ENCODE data around the gene NAB2. TPM values are rescaled to one million over a fixed set of nuclear protein-coding genes. Genes with fewer than 3 reads are reported as not detected.
"Not testable (repeated sequence)": the region's sequence is repeated elsewhere in the genome, so short reads cannot be mapped to it uniquely, and the experiment has no call there.

NAB2 gene
- total RNA-seq, 1 donor from 2014 or later = 22.1 TPM

DNA sequence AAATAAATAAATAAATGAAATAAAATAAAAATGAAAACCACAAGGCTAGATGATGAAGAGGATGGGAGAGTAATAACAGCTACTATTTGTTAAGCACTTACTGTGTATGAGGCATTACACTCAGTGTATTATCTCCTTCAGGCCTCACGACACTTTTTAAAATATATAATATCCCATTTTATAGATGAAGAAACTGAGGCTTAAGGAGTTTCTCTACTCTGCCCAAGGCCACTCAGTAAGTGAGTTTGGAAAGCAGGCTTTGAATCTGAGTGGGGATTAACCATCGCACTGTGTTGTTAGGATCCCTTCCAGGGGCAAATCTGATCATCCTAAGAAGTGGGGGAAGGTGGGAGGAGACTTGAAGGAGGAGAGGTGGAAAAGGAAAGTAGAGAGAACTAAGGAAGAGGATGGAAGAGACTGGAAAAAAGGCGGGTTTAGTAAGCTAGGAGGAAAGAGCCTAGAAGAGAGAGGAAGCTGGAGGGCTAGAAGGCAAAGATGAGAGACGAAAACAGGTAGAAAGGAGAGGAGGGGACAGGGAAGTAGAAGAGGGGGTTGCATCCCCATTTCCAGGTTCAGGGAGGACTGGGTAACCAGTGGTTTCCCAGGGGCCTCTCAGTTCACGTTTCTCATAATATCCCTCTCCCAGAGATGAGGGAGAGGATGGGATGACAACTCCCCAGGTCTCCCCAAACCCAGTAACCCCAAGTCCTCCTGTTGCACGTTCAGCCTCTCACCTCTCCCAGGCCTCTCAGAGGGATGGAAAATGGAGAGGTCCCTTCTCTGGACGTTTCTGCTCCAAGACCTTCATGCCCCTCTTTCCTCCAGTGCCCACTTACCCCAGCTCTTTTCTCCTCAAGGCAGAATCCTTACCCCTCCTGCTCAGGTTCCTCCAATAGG lies 20.5 kb downstream of the NAB2 start:
- no peak for DNase-seq (ENCODE audit: low spot score)

DNA sequence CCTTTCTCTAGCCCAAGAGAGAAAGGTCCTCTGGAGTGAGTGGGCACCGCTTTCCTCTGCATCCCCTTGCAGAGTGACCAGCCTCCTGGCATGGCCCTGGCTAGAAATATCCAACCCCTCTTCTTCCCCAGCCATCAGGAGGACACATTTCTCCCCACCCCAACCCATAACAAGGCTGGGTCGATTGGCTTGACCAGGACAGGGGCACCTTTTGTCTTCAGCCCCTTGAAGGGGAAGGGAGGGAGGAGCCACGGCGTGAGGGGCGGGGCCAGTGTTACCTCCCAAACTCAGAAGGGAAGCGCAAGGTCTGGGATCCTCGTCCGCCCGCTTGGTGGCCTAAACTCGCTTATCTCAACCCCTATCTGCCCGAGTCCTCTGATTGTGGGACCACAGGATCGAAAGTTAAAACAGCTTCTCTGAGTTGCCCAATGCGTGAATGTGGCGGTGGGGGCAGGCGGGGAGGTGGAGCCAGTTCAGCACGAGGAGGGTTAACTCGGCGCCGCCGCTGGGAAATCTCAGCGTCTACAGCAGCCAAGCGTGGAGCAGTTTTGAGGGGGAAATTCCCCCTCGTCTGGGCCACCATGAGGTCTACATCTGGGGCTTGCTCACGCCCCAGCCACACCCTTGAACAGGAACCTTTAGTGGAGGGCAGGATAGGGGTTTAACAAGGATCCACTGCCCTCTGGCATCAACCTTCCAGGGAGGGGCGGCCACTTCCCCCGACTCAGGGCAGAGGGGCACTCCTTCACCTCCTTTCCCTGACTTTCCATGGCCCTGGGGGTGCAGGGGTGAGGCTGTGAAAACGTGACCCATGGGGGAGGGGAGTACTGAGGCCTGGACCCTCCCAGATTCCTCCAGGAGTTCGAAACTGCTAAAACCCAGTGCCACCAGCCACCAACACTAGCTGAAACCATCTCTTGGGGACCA lies 21.5 kb downstream of the NAB2 start:
- DNase-seq (ENCODE audit: low spot score) = no peak

DNA sequence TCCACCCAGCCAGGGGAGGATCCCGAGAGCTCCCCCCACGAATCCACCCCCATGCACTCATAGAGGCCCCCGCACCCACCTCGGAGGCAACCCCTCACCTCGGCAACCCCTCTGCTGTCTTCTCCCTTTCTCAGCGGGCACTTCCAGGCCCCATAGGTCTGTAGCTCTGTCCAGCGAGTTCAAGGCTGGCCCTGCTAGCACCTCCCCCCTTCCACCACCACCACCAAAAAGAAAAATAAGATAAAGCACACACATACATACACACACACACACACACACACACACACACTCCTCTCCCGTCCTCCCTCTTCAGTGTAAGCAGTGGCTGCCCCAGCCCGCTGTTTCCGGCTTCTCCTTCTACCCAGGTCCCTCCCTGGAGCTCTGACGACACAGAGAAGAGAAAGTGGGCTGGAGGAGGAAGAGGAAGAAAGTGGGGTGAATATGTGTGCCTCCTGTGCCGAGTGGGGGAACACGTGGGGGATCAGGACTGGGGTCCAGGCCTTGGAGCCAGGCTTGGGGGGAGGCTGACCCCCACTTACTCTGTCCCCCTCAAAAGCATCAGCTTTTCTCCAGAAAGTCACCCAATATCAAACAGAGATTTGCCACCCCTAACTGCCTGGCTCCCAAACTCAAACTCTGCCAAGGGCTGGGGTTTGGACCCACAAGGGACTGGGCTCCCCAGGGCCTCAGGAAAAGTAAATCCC lies 22.3 kb downstream of the NAB2 start, which contains the start of gene STAT6:
TSS of gene STAT6 (minus strand) at position 332 of the 704 bp plus-strand sequence. CDS start 3,084 bp downstream, outside the sequence.
- no peak for DNase-seq (ENCODE audit: low spot score)

DNA sequence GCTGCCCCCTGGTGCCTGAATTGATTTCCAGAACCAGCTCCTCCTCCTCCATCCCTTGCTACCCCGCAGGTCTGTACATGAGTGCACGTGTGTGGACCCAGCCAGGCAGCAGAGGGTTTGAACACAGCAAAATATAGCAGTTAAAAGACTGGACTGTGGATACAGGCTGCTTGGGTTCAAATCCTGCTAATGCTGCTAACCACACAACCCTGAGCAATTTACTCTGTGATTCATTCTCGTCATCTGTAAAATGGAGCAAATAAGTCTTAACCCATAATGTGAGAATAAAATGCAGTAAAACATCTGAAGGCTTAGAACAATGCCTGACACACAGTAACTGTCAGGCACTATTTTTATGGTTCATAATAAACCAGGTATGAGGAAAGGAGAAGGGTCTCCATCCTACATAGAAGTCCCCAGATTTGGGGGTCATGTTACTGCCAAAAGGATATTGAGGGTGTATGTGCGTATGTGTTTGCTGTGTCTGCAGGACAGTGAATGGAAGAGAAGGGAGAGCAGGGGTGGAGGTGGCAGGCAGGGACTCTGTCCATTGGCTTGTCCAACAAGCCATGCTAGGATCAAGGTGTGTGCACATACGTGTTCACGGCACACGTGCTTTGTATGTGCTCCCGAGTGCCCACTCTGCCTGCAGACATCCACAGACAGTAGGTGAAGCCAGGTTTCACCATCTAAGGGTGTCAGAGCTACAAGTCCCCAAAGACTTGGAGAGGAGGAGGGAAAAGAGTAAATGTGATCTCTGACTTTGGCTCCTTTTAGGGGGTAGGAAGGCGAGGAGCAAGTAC lies 23.8 kb downstream of the NAB2 start:
- no peak for DNase-seq (ENCODE audit: low spot score)

DNA sequence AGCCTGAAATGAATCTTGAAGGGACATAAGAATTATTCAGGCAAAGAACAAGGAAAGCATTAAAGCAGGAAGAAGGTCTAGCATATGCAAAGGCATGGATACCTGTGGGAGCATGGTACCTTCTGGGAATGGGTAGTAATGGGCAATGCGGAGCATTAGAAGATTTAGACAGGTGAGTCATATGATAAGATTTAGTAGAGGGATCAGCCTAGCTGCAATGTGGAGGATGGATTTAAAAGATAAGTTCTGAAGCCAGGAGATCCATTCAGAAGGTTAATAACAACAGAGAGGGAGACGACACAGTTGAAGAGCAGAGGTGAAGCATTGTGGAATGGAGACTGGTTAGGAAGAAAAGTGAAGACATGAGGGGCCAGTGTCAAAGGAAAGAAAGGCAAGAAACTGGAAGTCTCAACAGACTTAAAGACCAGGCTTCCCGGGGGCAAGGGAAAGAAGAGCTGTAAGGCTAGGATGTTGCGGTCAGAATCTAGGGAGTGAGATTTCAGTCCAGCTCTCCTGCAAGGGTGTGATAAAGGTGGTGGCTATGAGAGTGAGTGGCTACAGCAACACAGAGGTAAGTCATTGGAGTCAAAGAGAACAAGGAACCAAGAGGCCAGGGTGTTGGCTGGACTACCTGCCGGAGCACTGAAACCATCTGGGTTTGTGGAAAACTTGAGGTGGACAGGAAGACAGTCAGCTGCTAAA lies 27.8 kb downstream of the NAB2 start:
- DNase-seq (ENCODE audit: low spot score) = no peak

DNA sequence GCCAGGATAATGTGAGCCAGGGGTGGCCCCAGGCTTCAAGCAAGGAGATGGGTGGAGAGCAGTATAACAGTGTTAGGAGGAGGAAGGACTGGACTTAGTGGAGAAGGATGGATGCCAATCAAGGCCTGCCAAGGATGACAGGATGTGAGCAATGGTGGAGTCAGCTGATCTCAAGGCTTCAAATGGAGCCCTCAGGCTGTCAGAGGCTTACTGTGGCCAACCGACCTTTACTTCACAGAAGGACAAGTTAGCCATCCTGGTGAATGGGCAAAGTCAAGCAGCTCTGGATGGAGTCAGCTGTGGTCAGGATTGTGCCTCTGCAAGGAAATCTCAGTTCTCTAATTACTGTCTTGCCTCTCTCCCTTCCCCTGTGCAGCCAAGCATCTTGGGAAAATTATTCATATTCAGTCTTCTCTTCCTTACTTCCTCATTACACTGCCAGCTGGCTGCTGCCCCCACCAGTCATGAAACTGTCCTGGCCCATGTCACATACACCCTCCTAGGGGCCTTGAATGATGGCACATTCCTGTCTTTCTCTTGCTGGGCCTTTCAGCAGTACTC lies 29.9 kb downstream of the NAB2 start:
- DNase-seq (ENCODE audit: low spot score) = no peak

DNA sequence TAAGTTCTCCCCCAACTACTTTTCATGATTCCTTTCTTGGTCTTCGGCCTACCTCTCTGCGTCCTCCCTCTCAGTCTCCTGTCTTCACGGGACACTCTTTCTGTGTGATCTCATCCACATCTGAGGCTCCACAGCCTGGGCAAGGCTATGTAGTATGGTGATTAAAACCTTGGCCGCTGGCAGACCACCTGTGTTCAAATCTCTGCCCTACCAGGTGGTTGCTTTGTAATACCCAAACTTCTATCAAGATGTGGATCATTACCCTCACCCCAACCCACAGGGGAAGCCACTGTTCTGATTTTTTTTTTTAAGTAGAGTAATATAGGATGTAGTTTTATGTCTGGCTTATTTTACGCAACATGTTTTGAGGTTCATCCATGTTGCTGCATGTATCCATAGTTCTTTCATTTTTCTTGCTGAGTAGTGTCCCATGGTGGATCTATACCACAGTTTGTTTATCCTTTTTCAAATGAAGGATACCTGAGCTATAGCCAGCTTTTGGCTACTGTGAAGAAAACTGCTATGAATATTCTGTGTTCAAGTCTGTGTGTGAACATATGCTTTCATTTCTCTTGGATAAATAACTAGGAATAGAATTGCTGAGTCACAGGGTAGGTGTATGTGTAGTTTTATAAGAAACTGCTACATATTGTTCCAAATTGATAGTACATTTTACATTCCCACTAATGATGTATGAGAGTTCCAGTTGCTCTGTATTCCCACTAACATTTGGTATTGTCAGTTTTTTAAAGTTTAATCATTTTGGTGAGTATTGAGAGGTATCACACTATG lies 30.6 kb downstream of the NAB2 start:
- DNase-seq (ENCODE audit: low spot score) = no peak

DNA sequence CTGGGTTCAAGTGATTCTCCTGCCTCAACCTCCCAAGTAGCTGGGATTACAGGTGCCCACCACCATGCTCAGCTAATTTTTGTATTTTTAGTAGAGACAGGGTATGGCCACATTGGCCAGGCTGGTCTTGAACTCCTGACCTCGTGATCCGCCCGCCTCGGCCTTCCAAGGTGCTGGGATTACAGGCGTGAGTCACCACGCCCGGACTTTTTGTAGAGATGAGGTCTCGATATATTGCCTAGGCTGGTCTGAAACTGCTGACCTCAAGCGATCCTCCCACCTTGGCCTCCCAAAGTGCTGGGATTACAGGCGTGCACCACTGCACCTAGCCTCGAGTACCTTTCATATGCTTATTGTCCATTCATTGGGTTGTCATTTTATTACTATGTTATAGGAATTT lies 31.8 kb downstream of the NAB2 start:
- DNase-seq (ENCODE audit: low spot score) = not testable (repeated sequence)

DNA sequence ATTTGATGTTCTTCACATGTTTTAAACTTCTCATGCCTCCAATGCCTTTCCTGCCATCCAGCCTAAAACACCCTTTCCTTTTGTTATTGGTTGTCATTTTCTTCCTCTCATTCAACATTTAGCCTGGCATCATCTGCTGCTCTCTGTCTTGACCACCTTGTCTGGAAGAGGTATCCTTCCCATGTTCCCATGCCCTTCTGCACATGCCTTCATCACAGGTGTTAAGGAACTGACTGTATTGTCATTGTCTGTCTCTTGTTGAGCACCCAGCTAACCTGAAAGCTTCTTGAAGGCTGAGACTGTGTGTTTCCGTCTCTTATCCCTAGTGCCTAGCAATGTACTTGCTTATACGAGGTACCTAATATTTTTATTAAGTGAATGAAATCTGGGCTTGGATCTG lies 34.9 kb downstream of the NAB2 start:
- DNase-seq (ENCODE audit: low spot score) = no peak

DNA sequence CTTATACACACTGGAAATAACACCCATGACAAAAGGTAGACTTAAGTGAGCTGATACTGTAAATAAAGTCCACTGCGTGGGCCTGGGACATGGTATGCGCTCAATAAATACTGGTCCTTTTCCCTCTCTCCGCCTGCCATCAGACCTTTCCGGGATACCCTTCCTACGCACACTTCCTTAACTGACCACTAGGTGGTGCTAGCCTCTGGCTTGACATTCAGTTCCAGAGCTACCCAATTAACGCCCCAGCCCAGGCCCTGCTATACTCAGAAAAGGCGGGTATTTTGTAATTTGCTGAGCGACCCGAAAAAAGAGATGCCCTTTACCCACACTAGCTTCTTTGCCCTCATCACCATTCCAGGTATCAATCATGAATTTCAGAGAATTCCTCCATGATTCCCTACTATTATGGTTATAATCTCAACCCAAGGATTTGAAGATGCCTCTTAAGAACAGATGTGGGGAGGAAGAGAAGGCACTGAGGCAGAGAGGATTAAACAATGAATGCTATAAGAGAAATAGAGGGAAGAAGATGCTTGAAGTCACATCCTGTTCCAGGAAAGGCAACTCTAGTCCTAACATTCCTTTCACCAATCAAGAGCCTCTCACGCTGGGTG lies 35.5 kb downstream of the NAB2 start:
- no peak for DNase-seq (ENCODE audit: low spot score)

DNA sequence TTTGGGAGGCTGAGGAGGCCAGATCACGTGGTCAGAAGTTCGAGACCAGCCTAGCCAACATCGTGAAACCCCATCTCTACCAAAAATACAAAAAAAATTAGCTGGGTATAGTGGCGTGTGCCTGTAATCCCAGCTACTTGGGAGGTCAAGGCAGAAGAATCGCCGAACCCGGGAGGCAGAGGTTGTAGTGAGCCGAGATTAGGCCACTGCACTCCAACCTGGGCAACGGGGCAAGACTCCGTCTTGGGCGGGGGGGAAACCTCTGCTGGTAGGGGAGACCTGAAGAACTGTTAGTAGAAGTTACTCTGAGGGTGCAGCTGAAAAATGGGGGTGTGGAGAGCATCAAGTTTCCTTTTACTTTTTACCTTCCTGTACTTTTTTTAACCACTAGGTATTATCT lies 37.1 kb downstream of the NAB2 start:
- DNase-seq (ENCODE audit: low spot score) = no peak

DNA sequence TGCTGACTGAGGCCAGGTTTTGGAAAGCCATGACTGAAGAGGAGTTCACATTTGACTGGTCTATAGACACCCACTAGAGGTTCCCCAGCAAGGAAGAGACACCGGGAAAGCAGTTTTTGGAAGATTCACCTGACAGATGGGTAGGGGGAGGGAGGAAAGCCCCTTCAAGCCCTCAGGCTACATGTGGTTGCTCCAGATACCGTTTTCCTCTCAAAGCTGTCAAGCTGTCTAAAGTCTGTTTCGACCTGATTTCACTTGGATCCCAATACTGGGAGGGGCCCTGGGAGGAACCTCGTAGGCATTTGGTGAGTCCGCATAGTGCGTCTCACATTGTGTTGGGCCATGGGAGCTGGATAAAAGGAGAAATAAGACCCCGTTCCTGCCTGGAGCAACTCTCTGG lies 37.6 kb downstream of the NAB2 start:
- DNase-seq (ENCODE audit: low spot score) = no peak

DNA sequence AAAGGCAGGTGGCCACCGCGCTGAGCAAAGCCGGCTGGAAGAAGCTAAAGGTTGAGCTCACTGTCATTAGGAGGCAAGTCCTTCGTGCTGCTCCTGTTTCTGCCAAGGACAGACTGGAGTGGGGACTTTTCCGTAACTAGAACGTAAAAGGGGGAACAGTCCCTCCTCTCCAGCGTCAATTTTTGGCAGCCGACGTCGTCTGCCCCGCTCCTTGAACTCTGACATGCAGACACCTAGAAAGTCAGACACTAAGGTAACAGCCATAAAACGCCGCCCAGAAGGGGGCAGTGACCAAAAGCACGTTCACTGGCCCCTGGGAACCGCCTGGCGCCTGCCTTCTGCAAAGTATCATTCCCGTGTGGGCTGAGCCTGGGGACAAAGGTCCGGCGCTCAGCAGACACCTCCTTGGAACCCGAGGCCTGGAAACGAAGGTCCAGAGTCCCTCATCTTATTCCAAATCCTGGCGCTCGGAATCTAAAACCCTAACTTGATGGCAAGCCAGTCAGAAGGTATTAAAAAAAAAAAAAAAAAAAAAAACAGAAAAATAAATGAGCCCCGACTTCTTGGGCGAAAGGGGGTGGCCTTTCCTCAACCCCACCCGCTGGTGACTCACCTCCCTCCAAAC lies 38.3 kb downstream of the NAB2 start:
- no peak for DNase-seq (ENCODE audit: low spot score)

DNA sequence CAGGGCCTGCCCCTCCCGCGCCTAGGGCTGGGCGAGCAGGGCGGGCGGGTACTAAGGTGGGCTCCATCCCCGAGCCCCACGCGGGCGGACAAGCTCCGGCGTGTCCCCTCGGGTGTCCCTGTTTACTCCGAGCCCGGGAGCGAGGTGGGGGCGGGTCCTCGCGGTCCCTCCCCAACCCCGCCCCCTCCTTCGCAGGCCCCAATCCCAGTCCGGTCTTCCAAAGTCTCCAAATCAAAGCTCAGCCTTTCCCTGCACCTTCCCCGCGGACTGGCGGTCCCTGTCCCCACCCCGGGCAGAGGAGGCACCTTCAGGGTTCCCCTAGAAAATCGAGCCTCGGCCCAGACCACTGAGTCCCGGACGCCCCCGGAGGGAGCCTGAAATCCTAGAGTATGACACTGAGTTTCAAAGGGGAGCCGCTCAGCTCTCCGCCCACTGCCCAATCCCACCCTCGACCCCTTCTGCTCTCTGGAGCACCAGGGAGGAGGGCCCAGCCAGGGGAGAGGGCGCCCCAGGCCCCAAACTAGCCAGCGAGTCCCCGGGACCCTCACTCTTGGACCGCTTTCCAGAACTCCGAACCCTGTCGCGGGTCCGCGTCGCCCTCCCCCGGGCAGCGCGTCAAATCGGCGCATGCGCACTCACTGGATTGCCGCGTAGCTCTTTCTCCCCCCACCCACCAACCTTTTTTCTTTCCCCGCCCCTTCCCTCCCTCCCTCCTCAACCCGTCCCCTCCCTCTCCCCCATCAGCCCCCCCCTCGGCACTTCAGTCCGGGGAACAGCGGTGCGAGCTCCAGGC lies 39.0 kb downstream of the NAB2 start, which contains the start of gene LRP1:
TSS of gene LRP1 (plus strand) at position 758 of the 793 bp plus-strand sequence. CDS start 482 bp downstream, outside the sequence.
- DNase-seq (ENCODE audit: low spot score) = peak; percentile 95

DNA sequence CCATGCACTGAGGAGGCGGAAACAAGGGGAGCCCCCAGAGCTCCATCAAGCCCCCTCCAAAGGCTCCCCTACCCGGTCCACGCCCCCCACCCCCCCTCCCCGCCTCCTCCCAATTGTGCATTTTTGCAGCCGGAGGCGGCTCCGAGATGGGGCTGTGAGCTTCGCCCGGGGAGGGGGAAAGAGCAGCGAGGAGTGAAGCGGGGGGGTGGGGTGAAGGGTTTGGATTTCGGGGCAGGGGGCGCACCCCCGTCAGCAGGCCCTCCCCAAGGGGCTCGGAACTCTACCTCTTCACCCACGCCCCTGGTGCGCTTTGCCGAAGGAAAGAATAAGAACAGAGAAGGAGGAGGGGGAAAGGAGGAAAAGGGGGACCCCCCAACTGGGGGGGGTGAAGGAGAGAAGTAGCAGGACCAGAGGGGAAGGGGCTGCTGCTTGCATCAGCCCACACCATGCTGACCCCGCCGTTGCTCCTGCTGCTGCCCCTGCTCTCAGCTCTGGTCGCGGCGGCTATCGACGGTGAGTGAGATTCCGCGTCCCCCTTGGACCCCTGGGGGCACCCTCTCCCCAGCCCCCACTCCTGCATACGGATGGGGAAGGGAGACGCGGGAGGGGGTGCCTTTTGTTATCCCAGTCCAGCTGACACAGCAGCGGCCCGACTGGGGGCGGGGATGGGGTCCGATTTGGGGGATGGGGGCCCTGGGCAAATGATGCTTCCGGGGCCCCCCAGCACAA lies 39.8 kb downstream of the NAB2 start:
- no peak for DNase-seq (ENCODE audit: low spot score)

DNA sequence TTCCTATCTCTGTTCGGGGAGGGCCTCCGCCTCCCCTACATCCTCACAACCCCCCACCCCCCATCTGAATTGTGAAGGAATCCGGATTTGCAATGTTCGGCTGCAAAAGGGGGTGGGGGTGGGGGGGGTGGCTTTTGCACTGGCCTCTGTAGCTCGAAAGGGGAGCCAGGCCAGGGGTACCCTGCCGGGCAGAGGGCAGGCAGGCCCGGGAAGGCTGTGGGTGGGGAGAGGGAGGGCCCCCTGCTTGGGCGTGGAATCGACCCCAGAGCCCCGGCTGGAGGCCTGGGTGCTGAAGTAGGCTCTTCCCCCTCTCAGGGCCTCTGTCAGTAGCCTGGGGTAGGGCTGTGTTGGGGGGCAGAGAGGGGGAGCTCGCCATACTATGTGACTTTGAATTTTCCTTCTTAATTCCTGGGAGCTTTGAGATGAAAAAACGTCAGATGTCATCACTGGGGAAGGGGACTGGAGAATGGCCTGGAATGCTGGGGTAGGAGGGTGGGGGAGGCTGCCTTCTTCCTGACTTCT lies 40.5 kb downstream of the NAB2 start:
- no peak for DNase-seq (ENCODE audit: low spot score)
